K562 (cell line): Measurements from ENCODE around the gene TMCC2. TPM values are rescaled to one million over a fixed set of nuclear protein-coding genes. Genes with fewer than 3 reads are reported as not detected.
A peak's percentile ranks its signal among the peaks of the same experiment; 100 is the strongest.

Experiments used
- CCNT2 ChIP-seq: IDR thresholded peaks from 2 replicates; pipeline ENCODE4 v1.6.1; 2011; ENCODE audit warnings: borderline replicate concordance, low read depth, mild to moderate bottlenecking, moderate library complexity, mixed read lengths, low read length; ENCODE audit not compliant: insufficient read length; ENCODE audit errors: extremely low read depth
- CREB1 ChIP-seq, 2 experiments: sonication (generic) in 1 of 2; formaldehyde crosslinking in 1 of 2; IDR thresholded peaks; 2 replicates each; pipeline versions ENCODE4 v1.6.1 to v1.8.0; 2012 to 2022; ENCODE audit warnings: inconsistent platforms in 1 of 2, mild to moderate bottlenecking in 1 of 2, missing genetic modification reagents in 1 of 2, moderate library complexity in 1 of 2
- EGR1 ChIP-seq: fragments of 450-650 bp; conservative IDR thresholded peaks from 2 replicates; pipeline ENCODE4 v1.6.1; 2017; ENCODE audit warnings: mild to moderate bottlenecking
- FOS ChIP-seq: IDR thresholded peaks from 3 replicates; pipeline ENCODE4 v1.6.1; 2011; ENCODE audit not compliant: insufficient read length; ENCODE audit errors: extremely low read depth
- JUND ChIP-seq, 2 experiments: IDR thresholded peaks; 2 replicates in 1 of 2; 3 replicates in 1 of 2; pipeline ENCODE4 v1.6.1; 2011; ENCODE audit warnings: borderline replicate concordance in 2 of 2, low read depth in 2 of 2, low read length in 2 of 2, improper control_type of control experiment in 1 of 2, missing biosample characterization in 1 of 2, missing genetic modification characterization in 1 of 2, missing genetic modification reagents in 1 of 2
- KLF16 ChIP-seq: IDR thresholded peaks from 2 replicates; pipeline ENCODE4 v1.6.1; 2016; ENCODE audit warnings: antibody characterized with exemption
- L3MBTL2 ChIP-seq: fragments of 450-650 bp; IDR thresholded peaks from 2 replicates; pipeline ENCODE4 v1.6.1; 2016; ENCODE audit warnings: mild to moderate bottlenecking, moderate library complexity
- MAZ ChIP-seq, 2 experiments: fragments of 450-650 bp in 1 of 2; sonication (generic) in 1 of 2; formaldehyde crosslinking; IDR thresholded peaks in 1 of 2; conservative IDR thresholded peaks in 1 of 2; 2 replicates each; pipeline versions ENCODE4 v1.4.0 to v1.5.0; 2020; ENCODE audit warnings: mild to moderate bottlenecking in 1 of 2, missing genetic modification reagents in 1 of 2
- NFYB ChIP-seq: IDR thresholded peaks from 2 replicates; pipeline ENCODE4 v1.6.1; 2011; ENCODE audit warnings: mild to moderate bottlenecking, moderate library complexity; ENCODE audit not compliant: insufficient read length; ENCODE audit errors: extremely low read depth
- NRF1 ChIP-seq, 2 experiments: fragments of 450-650 bp; IDR thresholded peaks in 1 of 2; conservative IDR thresholded peaks in 1 of 2; 2 replicates each; pipeline ENCODE4 v1.6.1; 2014; ENCODE audit warnings: mild to moderate bottlenecking in 2 of 2
- RBM17 ChIP-seq: fragments of 200-400 bp; formaldehyde crosslinking; IDR thresholded peaks from 2 replicates; pipeline ENCODE4 v1.6.1; 2017; ENCODE audit warnings: low read depth, mild to moderate bottlenecking, low read length, borderline replicate concordance
- SP2 ChIP-seq: IDR thresholded peaks from 2 replicates; pipeline ENCODE4 v1.6.1; 2011; ENCODE audit warnings: mild to moderate bottlenecking, low read depth, low read length, moderate library complexity; ENCODE audit not compliant: poor library complexity, severe bottlenecking; ENCODE audit errors: extremely low read depth
- YBX1 ChIP-seq: fragments of 450-650 bp; IDR thresholded peaks from 2 replicates; pipeline ENCODE4 v1.7.1; 2016; ENCODE audit warnings: mild to moderate bottlenecking
- ZBTB1 ChIP-seq: sonication (generic); formaldehyde crosslinking; IDR thresholded peaks from 2 replicates; pipeline ENCODE4 v1.8.1; 2023; ENCODE audit warnings: missing genetic modification reagents, low read depth, mild to moderate bottlenecking, borderline replicate concordance
- ZC3H4 ChIP-seq: sonication (generic); formaldehyde crosslinking; IDR thresholded peaks from 2 replicates; pipeline ENCODE4 v1.9.0; 2021; ENCODE audit warnings: missing genetic modification reagents, borderline replicate concordance
- ZNF263 ChIP-seq: sonication (generic); formaldehyde crosslinking; IDR thresholded peaks from 2 replicates; pipeline ENCODE4 v1.8.0; 2022; ENCODE audit warnings: mild to moderate bottlenecking, missing genetic modification reagents, borderline replicate concordance
- polyA plus RNA-seq, 8 experiments: library from polyadenylated mRNA; depleted of rRNA in 4 of 8; stranded (reverse) in 5 of 8; unstranded in 3 of 8; fragments of >200 nt; fragmentation: Nextera tagmentation in 2 of 8; fragmentation: Illumina TruSeq in 1 of 8; extraction: Ambion mirVana in 2 of 8; extraction: Trizol in 1 of 8; gene quantifications; 2 replicates each; pipeline versions ENCODE4 v1.2.1 to v1.2.3, GENCODE V29; 2011 to 2014; ENCODE audit warnings: inconsistent platforms in 1 of 8, missing spikeins in 1 of 8
- total RNA-seq, 7 experiments: library from RNA; depleted of rRNA in 6 of 7; stranded (reverse); fragments of >200 nt in 6 of 7; fragmentation: Illumina TruSeq in 2 of 7; extraction: Trizol in 2 of 7; gene quantifications; 2 replicates each; pipeline versions ENCODE4 v1.2.1 to v1.2.3, GENCODE V29; 2011 to 2021; ENCODE audit warnings: low replicate concordance in 1 of 7
- TF ChIP-seq, protein P1 (sequence below): fragments of 450-650 bp; IDR thresholded peaks from 2 replicates; pipeline ENCODE4 v1.7.0; 2016; ENCODE audit warnings: borderline replicate concordance
- TF ChIP-seq, protein P2 (sequence below): fragments of 450-650 bp; IDR thresholded peaks from 2 replicates; pipeline ENCODE4 v1.6.1; 2018; ENCODE audit not compliant: partially characterized antibody
- TF ChIP-seq, protein P3 (sequence below): sonication (generic); formaldehyde crosslinking; IDR thresholded peaks from 2 replicates; pipeline ENCODE4 v1.8.0; 2022; ENCODE audit warnings: missing genetic modification reagents, mild to moderate bottlenecking, moderate library complexity, borderline replicate concordance

Gene TMCC2
- total and polyA plus RNA-seq, 9 of the 15 experiments (the other 6 are each of a cell fraction or from before 2014, with no cell fraction given) = 0.06 to 1.8 (median 0.98) TPM

DNA sequence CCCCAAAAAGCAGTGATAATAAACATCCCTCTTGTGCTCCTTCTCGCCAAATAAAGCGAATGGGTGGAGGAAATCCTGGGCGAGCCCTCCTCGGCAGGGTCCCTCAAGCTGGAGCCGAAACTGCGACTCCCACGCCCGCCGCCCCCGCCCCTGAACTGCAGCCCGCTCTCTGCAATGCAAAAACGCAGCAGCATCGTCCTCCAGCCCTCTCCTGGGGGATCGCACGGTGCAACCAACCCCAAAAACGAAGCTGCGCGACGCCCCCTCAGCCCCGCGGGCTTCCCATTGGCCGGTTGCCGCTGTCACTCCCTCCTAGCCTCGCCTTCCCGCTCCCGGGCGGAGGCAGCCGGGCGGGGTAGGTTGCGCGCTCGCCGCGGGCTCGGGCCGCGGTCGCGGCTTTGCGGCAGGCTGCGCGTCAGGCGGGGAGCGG, at the start of gene TMCC2 (continued):
- peak; percentile 92 to 99 for TF ChIP-seq MAZ (CRISPR knock-in tag; conservative IDR thresholded peaks at IDR 0.05 in 1 of 2, IDR thresholded peaks at IDR 0.05 in 1 of 2)
- peak; percentile 75 for TF ChIP-seq CCNT2
- TF ChIP-seq, protein P1, sequence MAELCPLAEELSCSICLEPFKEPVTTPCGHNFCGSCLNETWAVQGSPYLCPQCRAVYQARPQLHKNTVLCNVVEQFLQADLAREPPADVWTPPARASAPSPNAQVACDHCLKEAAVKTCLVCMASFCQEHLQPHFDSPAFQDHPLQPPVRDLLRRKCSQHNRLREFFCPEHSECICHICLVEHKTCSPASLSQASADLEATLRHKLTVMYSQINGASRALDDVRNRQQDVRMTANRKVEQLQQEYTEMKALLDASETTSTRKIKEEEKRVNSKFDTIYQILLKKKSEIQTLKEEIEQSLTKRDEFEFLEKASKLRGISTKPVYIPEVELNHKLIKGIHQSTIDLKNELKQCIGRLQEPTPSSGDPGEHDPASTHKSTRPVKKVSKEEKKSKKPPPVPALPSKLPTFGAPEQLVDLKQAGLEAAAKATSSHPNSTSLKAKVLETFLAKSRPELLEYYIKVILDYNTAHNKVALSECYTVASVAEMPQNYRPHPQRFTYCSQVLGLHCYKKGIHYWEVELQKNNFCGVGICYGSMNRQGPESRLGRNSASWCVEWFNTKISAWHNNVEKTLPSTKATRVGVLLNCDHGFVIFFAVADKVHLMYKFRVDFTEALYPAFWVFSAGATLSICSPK = no peak
- TF ChIP-seq, protein P2, sequence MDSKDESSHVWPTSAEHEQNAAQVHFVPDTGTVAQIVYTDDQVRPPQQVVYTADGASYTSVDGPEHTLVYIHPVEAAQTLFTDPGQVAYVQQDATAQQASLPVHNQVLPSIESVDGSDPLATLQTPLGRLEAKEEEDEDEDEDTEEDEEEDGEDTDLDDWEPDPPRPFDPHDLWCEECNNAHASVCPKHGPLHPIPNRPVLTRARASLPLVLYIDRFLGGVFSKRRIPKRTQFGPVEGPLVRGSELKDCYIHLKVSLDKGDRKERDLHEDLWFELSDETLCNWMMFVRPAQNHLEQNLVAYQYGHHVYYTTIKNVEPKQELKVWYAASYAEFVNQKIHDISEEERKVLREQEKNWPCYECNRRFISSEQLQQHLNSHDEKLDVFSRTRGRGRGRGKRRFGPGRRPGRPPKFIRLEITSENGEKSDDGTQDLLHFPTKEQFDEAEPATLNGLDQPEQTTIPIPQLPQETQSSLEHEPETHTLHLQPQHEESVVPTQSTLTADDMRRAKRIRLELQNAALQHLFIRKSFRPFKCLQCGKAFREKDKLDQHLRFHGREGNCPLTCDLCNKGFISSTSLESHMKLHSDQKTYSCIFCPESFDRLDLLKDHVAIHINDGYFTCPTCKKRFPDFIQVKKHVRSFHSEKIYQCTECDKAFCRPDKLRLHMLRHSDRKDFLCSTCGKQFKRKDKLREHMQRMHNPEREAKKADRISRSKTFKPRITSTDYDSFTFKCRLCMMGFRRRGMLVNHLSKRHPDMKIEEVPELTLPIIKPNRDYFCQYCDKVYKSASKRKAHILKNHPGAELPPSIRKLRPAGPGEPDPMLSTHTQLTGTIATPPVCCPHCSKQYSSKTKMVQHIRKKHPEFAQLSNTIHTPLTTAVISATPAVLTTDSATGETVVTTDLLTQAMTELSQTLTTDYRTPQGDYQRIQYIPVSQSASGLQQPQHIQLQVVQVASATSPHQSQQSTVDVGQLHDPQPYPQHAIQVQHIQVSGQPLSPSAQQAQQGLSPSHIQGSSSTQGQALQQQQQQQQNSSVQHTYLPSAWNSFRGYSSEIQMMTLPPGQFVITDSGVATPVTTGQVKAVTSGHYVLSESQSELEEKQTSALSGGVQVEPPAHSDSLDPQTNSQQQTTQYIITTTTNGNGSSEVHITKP = peak; percentile 32
- TF ChIP-seq ZC3H4 (CRISPR knock-in tag) = no peak
- TF ChIP-seq ZBTB1 (CRISPR knock-in tag) = peak; percentile 90
- peak; percentile 94 for TF ChIP-seq EGR1
- peak; percentile 39; the same call in 1 of the 2 replicates for TF ChIP-seq CREB1 (IDR thresholded peaks at IDR 0.05)
- no peak; the same call in 1 of the 2 replicates for TF ChIP-seq CREB1 (CRISPR knock-in tag; IDR thresholded peaks at IDR 0.05)
- no peak for TF ChIP-seq RBM17
- TF ChIP-seq ZNF263 (CRISPR knock-in tag) = 0 out of 2 replicates have a peak, but pooled peaks have one; percentile 17
- no peak; the same call in 1 of the 2 replicates for TF ChIP-seq L3MBTL2
- peak; percentile 93 for TF ChIP-seq NFYB
- TF ChIP-seq YBX1 = no peak
- TF ChIP-seq SP2 = peak; percentile 75
- TF ChIP-seq KLF16 = no peak
- TF ChIP-seq FOS = peak; percentile 73
- peak; percentile 45 to 66; a peak in 3 of 4 replicates for TF ChIP-seq NRF1 (conservative IDR thresholded peaks at IDR 0.05 in 1 of 2, IDR thresholded peaks at IDR 0.05 in 1 of 2)
- TF ChIP-seq JUND (IDR thresholded peaks at IDR 0.05; ENCODE audit: borderline replicate concordance, low read depth, low read length) = peak; percentile 34; the same call in 1 of the 2 replicates
- TF ChIP-seq JUND (tag; IDR thresholded peaks at IDR 0.05; ENCODE audit: borderline replicate concordance, low read depth, low read length) = no peak
- TF ChIP-seq, protein P3, sequence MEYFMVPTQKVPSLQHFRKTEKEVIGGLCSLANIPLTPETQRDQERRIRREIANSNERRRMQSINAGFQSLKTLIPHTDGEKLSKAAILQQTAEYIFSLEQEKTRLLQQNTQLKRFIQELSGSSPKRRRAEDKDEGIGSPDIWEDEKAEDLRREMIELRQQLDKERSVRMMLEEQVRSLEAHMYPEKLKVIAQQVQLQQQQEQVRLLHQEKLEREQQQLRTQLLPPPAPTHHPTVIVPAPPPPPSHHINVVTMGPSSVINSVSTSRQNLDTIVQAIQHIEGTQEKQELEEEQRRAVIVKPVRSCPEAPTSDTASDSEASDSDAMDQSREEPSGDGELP (CRISPR knock-in tag) = peak; percentile 52; the same call in 1 of the 2 replicates
